HG02885 (cell line): ENCODE measurements around the gene SLC19A1.
"Not testable (repeated sequence)": the region's sequence is repeated elsewhere in the genome, so short reads cannot be mapped to it uniquely, and the experiment has no call there.

Experiments
- ATAC-seq: cut with Tn5 transposase; IDR thresholded peaks from one replicate; pipeline ENCODE4 v1.9.1; 2021; ENCODE audit warnings: mild to moderate bottlenecking; ENCODE audit not compliant: unreplicated experiment, poor library complexity

Gene SLC19A1

GRCh38 chr21:45509566-45510465 is 32.4 kb downstream of the SLC19A1 start:
- ATAC-seq = no peak

- no peak for ATAC-seq
These were observed 33.4 kb downstream of the SLC19A1 start for GRCh38 chr21:45508607-45509565.

DNA sequence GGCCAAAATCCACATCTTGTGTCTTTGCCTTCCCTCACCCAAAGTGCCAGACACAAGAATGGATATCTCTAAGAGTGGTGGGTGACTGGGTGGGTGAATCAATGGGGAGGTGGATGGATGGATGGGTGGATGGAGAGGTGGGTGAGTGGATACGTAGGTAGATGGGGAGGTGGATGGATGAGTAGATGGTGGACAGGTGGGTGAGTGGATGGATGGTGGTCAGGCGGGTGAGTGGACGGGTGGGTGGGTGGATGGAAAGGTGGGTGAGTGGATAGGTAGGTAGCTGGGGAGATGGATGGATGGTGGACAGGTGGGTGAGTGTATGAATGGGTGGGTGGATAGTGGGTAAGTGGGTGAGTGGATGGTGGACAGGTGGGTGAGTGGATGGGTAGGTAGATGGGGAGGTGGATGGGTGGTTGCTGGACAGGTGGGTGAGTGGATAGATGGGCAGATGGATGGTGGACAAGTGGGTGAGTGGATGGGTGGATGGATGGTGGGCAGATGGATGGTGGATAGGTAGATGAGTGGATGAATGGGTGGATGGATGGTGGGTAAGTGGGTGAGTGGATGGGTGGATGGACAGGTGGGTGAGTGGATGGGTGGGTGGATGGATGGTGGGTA is 34.2 kb downstream of the SLC19A1 start:
- ATAC-seq = no peak

DNA sequence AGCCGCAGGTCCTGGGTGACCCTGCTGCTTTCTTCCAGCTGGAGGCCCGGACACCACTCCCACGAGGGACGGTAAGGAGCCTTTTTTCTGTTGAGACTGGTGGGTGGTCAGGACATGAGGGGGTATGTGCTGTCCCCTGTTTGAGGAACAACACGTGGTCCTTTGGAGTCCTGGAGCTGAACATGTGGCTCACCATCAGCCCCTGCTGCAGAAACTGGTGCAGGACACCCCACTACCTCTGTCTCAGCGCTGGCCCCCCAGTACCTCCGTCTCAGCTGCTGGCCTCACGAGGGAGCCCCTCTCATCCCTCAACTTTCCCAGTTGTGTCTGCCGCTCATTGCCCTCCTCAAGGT is 34.7 kb downstream of the SLC19A1 start:
- ATAC-seq = no peak

DNA sequence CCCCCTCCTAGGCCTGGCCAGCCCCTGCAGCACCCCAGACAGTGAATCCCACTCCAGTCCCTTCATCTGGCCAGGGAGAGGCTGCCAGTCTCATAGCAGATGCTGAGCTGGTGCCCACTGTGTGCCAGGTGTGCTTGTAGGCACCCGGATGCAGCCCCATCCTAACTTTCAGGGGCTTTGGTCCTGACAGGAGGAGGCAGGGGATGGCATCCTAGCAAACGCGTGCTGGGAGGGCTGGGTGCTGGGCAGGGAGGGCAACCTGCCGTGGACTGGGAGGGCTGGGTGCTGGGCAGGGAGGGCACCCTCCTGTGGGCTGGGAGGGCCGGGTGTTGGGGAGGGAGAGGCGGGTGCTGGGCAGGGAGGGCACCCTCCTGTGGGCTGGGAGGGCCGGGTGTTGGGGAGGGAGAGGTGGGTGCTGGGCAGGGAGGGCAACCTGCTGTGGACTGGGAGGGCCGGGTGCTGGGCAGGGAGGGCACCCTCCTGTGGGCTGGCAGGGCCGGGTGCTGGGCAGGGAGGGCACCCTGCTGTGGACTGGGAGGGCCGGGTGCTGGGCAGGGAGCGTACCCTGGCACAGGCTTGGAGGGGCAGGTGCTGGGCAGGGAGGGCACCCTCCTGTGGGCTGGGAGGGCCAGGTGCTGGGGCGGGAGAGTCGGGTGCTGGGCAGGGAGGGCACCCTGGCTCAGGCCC is 35.3 kb downstream of the SLC19A1 start:
- no peak for ATAC-seq

GRCh38 chr21:45506241-45506817 is 35.9 kb downstream of the SLC19A1 start:
- no peak for ATAC-seq

GRCh38 chr21:45505416-45506021 is 36.7 kb downstream of the SLC19A1 start:
- no peak for ATAC-seq

DNA sequence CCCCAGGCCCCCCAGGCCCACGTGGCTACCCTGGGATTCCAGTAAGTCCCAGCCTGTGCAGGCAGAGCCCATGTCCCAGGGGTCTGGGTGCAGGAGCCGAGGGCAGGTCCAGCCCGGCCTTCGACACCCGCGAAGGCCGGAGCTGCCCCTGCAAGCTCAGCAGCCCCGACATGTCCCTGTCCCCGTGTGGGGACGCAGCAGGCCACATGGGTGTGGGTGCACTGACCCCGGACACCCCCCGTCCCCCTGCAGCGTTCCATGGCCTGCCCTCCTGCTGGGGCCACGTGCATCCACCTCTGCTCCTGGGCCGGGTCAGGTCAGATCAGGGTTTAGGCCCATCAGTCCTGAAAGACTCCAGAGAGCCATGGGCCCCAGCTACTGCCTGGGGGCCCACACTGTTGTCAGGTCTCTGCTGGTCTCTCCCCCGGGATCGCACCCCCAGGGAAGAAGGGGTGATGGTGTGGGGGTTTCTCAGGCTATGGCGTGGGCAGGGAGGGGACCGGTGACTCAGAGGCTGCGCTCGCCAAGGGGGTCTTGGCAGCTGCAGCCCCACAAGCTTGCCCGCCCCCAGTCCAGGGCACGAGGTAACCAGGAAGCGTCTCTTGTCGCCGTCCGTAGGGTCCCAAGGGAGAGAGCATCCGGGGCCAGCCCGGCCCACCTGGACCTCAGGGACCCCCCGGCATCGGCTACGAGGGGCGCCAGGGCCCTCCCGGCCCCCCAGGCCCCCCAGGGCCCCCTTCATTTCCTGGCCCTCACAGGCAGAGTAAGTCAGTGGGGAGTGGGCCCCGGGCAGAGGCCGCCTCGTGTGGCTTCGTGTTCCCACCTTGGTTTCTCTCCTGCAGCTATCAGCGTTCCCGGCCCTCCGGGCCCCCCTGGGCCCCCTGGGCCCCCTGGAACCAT is 37.5 kb downstream of the SLC19A1 start:
- no peak for ATAC-seq

DNA sequence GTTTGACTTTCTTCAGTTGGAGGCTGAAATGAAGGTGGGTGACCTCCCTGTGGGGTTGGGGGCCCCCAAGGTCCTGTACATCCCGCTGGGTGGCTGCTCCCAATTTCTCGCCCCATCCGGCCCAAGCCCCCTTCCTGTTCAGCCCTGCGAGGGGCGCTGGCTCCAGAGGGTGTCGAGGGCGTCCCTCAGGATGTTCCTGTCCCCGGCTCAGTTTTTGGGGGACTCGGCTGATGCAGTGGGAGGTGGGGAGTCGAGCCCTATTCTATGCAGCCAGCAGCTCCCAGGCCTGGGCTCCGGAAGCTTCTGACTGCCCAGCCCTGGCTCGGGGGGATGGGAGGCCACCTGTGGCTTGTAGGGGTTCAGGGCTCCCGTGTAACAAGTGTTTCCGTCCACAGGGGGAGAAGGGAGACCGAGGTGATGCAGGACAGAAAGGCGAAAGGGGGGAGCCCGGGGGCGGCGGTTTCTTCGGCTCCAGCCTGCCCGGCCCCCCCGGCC is 38.2 kb downstream of the SLC19A1 start:
- no peak for ATAC-seq

- not testable (repeated sequence) for ATAC-seq
These were observed 39.0 kb downstream of the SLC19A1 start for GRCh38 chr21:45503226-45503625.

DNA sequence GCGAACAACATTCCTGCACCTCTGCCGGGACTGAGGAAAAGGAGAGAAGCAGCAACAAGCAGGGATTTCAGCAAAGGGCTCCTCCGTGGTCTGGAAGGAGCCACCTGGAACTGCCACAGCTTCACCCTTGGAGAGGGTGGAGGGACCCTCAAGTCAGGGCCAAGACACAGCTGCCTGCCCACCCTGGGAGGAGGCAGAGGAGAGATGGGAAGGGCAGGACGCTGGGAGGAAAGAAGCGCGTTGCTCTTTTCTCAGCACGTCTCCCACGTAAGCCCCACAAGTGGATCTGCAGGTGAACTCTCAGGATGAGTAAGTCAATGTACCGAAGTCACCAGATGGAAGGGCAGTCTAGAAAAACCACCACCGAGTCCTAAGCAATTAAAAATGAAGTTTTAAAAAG is 39.6 kb downstream of the SLC19A1 start:
- ATAC-seq = no peak

DNA sequence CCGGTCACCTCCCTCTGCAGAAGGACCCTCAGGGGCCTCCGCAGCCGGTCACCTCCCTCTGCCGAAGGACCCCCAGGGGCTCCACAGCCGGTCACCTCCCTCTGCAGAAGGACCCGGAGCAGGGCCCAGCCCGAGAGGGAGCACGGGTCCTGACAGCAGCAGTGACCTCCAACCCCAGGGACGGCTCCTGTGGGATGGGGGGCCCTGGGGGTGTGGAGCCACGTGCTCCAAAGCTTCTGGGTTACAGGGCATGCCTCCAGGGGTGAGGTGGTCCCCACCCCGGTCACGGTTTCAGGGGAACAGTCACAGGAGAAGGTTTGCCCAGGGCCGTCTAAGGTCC is 40.3 kb downstream of the SLC19A1 start:
- no peak for ATAC-seq

DNA sequence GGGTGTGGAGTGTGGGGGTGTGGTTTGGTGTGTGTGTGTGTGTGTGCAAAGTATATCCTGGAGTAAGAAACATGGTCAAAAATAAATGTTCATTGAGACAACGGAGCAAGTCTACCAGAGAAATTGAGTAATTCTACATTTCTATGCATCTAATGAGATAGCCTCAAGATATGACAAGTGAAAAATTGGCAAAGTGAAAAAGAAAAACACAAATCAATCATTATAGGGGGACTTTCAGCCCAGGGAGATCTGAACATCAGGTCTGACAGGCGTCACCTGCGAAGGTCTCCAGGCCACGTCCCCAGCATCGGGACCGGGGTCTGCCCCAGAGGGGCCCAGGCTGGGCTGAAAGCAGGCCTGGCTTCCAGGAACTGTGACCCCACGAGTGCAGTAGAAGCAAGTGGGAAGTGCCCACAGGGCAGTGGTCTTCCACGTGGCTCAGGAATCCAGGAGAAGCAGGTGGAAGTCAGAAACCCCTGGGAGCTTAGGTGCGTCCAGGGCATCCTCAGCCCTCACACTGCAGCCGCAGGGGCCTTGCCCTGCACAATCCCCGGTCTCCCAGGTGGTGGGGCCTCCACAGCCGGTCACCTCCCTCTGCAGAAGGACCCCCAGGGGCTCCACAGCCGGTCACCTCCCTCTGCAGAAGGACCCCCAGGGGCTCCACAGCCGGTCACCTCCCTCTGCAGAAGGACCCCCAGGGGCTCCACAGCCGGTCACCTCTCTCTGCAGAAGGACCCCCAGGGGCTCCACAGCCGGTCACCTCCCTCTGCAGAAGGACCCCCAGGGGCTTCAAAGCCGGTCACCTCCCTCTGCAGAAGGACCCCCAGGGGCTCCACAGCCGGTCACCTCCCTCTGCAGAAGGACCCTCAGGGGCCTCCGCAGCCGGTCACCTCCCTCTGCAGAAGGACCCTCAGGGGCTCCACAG is 40.9 kb downstream of the SLC19A1 start:
- not testable (repeated sequence) for ATAC-seq

- ATAC-seq = no peak
These were observed 42.2 kb downstream of the SLC19A1 start for GRCh38 chr21:45499970-45500577.

GRCh38 chr21:45499201-45499750 is 43.0 kb downstream of the SLC19A1 start:
- ATAC-seq = no peak

DNA sequence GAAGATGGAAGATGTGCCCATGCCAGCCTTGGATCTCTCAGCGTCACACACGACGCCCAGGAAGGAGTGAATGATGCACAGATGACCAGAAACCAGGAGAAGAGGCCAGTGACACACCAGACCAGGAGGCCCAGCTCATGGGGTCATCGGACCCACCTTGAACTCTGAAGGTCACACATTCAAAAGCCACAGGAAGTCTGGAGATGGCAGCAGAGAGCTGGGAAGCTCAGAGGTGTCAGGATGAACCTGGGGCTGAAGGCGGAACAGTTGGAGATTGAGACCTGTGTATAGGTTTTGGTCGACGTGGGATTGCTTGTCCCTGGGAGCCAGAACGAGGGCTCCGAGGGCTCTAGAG is 43.6 kb downstream of the SLC19A1 start:
- no peak for ATAC-seq
